Measurements from ENCODE around the gene RYR3.

The RYR3 gene

DNA sequence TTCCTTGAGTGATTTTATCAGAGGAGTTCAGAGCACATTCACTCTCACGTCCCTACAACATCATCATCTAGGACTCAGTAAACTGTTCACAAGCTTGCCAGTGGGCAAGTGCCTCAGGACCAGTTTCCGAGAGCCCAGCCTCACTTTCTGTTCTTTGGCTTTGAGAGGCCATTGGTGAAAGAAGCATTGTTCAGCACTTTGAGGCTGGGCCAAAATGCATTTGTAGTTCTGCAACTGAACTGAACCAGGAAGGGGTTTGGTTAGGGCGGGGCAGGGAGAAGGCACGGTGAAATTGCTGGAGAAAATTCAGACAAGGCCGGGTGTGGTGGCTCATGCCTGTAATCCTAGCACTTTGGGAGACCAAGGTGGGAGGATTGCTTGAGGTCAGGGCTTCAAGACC is 435.4 kb downstream of the RYR3 start:
- DNase-seq (ENCODE audit: low read depth) = no peak
- TF ChIP-seq, protein P1, sequence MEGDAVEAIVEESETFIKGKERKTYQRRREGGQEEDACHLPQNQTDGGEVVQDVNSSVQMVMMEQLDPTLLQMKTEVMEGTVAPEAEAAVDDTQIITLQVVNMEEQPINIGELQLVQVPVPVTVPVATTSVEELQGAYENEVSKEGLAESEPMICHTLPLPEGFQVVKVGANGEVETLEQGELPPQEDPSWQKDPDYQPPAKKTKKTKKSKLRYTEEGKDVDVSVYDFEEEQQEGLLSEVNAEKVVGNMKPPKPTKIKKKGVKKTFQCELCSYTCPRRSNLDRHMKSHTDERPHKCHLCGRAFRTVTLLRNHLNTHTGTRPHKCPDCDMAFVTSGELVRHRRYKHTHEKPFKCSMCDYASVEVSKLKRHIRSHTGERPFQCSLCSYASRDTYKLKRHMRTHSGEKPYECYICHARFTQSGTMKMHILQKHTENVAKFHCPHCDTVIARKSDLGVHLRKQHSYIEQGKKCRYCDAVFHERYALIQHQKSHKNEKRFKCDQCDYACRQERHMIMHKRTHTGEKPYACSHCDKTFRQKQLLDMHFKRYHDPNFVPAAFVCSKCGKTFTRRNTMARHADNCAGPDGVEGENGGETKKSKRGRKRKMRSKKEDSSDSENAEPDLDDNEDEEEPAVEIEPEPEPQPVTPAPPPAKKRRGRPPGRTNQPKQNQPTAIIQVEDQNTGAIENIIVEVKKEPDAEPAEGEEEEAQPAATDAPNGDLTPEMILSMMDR (IDR thresholded peaks at IDR 0.05; ENCODE audit: control insufficient read depth, insufficient read depth, low read depth, low read length, missing control alignments) = no peak
- no peak overlapping the region for H3K4me3 ChIP-seq (ENCODE audit: control insufficient read depth, low read depth, low read length)

DNA sequence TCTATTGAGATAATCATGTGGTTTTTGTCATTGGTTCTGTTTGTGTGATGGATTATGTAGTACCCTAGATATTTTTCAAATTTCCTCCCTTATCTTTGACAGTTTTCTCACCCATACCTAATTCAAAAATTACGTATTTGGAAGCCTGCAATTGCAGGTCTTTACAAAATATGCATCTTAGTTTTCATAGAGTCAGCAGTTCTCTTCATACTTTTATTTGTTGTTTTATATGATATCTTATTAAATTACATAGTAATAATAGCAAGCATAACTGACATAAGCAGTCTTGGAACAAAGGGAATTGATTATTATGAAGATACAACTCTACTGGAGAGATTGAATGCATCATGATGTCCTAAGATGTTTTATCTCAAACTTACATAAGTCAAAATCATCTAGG is 442.2 kb downstream of the RYR3 start:
- TF ChIP-seq, protein P1 (IDR thresholded peaks at IDR 0.05; ENCODE audit: control insufficient read depth, insufficient read depth, low read depth, low read length, missing control alignments) = no peak
- H3K4me3 ChIP-seq (ENCODE audit: control insufficient read depth, low read depth, low read length) = no peak overlapping the region
- no peak for DNase-seq (ENCODE audit: low read depth)

DNA sequence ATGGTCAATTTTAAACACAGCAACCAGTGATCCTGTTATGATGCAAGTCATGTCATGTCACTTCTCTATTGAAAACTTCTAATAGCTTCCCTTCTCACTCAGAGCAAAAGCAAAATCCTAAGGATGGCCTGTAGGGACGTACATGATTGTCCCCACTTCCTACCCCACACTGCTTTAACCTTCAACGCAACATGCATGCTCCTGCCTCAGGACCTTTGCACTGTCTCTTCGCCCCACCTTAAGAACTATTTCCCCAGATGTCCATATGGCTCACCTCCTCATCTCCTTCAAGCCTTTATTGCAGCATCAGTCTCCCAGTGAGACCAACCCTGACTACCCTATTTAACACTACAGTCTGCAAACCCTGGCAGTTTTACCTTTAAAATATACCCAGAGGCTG is 443.5 kb downstream of the RYR3 start:
- TF ChIP-seq, protein P1 (IDR thresholded peaks at IDR 0.05; ENCODE audit: control insufficient read depth, insufficient read depth, low read depth, low read length, missing control alignments) = no peak
- DNase-seq (ENCODE audit: low read depth) = no peak
- no peak overlapping the region for H3K4me3 ChIP-seq (ENCODE audit: control insufficient read depth, low read depth, low read length)

- H3K4me3 ChIP-seq (ENCODE audit: control insufficient read depth, low read depth, low read length) = no peak overlapping the region
- no peak for DNase-seq (ENCODE audit: low read depth)
- TF ChIP-seq, protein P1 (IDR thresholded peaks at IDR 0.05; ENCODE audit: control insufficient read depth, insufficient read depth, low read depth, low read length, missing control alignments) = no peak
These were observed 446.2 kb downstream of the RYR3 start for GRCh38 chr15:33756961-33757360.

DNA sequence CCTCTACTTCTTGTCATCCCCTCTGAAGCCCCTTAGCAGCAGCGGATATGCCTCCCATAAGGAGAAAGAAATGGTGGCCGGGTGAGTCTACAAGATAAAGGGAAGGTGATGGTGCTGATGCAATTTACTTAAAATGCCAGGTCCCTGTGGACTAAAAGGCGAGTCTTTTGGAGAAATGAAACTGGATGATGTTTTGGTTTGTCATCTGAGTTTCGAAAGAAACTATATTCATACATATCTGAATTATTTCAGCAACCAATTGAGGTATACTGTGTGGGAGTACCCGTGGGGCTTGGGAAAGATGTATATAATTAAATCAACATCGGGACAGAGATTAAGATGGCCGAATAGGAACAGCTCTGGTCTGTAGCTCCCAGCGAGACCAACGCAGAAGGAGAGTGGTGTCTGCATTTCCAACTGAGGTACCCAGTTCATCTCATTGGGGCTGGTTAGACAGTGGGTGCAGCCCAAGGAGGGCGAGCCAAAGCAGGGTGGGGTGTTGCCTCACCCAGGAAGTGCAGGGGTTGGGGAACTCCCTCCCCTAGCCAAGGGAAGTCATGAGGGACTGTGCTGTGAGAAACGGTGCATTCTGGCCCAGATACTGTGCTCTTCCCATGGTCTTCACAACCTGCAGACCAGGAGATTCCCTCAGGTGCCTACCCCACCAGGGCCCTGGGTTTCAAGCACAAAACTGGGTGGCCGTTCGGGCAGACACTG is 446.9 kb downstream of the RYR3 start:
- TF ChIP-seq, protein P1 (IDR thresholded peaks at IDR 0.05; ENCODE audit: control insufficient read depth, insufficient read depth, low read depth, low read length, missing control alignments) = no peak
- no peak overlapping the region for H3K4me3 ChIP-seq (ENCODE audit: control insufficient read depth, low read depth, low read length)
- DNase-seq (ENCODE audit: low read depth) = no peak

- DNase-seq (ENCODE audit: low read depth) = no peak
- TF ChIP-seq, protein P1 (IDR thresholded peaks at IDR 0.05; ENCODE audit: control insufficient read depth, insufficient read depth, low read depth, low read length, missing control alignments) = peak; percentile 18
- no peak overlapping the region for H3K4me3 ChIP-seq (ENCODE audit: control insufficient read depth, low read depth, low read length)
These were observed 455.6 kb downstream of the RYR3 start for GRCh38 chr15:33766389-33766788.

Data from AG09309 (cell line).